PC-9 (cell line): ENCODE measurements around the gene GCNA. TPM values are rescaled to one million over a fixed set of nuclear protein-coding genes. Genes with fewer than 3 reads are reported as not detected.

Experiments
- BruUV-seq: library from RNA; stranded (reverse); fragments of 400-500 nt; replicated peaks from 2 replicates; lab custom pipeline; 2021; lab: Mats Ljungman, UMichigan
- CTCF ChIA-PET: fragments of 300-600 bp; sonication (Branson Sonifier 250); formaldehyde crosslinking; loops from one replicate; lab custom pipeline; 2022; ENCODE audit warnings: antibody characterized with exemption; lab: Charles Lee
- POLR2A ChIA-PET: fragments of 300-600 bp; sonication (Branson Sonifier 250); formaldehyde crosslinking; loops from one replicate; lab custom pipeline; 2022; ENCODE audit warnings: antibody characterized with exemption; ENCODE audit not compliant: unreplicated experiment; lab: Charles Lee
- DNase-seq, 2 experiments: peaks; one replicate each; pipeline versions ENCODE4 v3.0.0 to v3.0.0-alpha.2; 2015 to 2022; ENCODE audit warnings: mixed read lengths in 1 of 2
- H2AFZ ChIP-seq: fragments of 200-600 bp; sonication (generic); 2 replicates; pipeline ENCODE4 v1.8.1; 2017; ENCODE audit warnings: antibody characterized with exemption
- H3F3A ChIP-seq: fragments of 200-600 bp; sonication (generic); 2 replicates; pipeline ENCODE4 v1.8.1; 2017; ENCODE audit warnings: antibody characterized with exemption, mild to moderate bottlenecking, low read depth; ENCODE audit not compliant: insufficient read depth
- H3K27ac ChIP-seq: fragments of 200-600 bp; sonication (generic); 2 replicates; pipeline ENCODE4 v1.6.1; 2016; ENCODE audit warnings: mixed run types
- H3K27me3 ChIP-seq: fragments of 200-600 bp; sonication (generic); 2 replicates; pipeline ENCODE4 v1.6.1; 2016; ENCODE audit warnings: low read depth, mixed run types; ENCODE audit not compliant: insufficient read depth
- H3K36me3 ChIP-seq: fragments of 200-600 bp; sonication (generic); 2 replicates; pipeline ENCODE4 v1.6.1; 2016; ENCODE audit warnings: low read depth, mixed run types
- H3K4me1 ChIP-seq: fragments of 200-600 bp; sonication (generic); replicated peaks from 2 replicates; pipeline ENCODE4 v1.6.1; 2016; ENCODE audit warnings: mixed run types; ENCODE audit not compliant: insufficient read depth
- H3K4me2 ChIP-seq: fragments of 200-600 bp; sonication (generic); 2 replicates; pipeline ENCODE4 v1.6.1; 2017; ENCODE audit warnings: mixed run types
- H3K4me3 ChIP-seq: fragments of 200-600 bp; sonication (generic); 2 replicates; pipeline ENCODE4 v1.6.1; 2016; ENCODE audit warnings: mixed run types
- H3K79me2 ChIP-seq: fragments of 200-600 bp; sonication (generic); 2 replicates; pipeline ENCODE4 v1.6.1; 2017; ENCODE audit warnings: low read depth, mixed run types
- H3K9me2 ChIP-seq: fragments of 200-600 bp; sonication (generic); 2 replicates; pipeline ENCODE4 v1.8.1; 2017; ENCODE audit warnings: mild to moderate bottlenecking; ENCODE audit not compliant: insufficient read depth
- H3K9me3 ChIP-seq: fragments of 200-600 bp; sonication (generic); 2 replicates; pipeline ENCODE4 v1.8.1; 2016; ENCODE audit warnings: low read depth; ENCODE audit not compliant: insufficient read depth
- H4K20me1 ChIP-seq: fragments of 200-600 bp; sonication (generic); 2 replicates; pipeline ENCODE4 v1.8.1; 2017; ENCODE audit not compliant: insufficient read depth
- EZH2 ChIP-seq: fragments of 200-600 bp; sonication (generic); IDR thresholded peaks from 2 replicates; pipeline ENCODE4 v1.8.0; 2017; ENCODE audit warnings: antibody characterized with exemption, low read depth
- intact Hi-C: fragments of 100-400 bp; cut with micrococcal nuclease; formaldehyde crosslinking; loops from one replicate; pipeline ENCODE4 v1.10.0; 2022; ENCODE audit not compliant: unreplicated experiment
- total RNA-seq: library from RNA; stranded (reverse); gene quantifications from 2 replicates; pipeline ENCODE4 v1.2.3, GENCODE V29; 2021
- TF ChIP-seq, protein P1 (sequence below): fragments of 200-600 bp; sonication (generic); conservative IDR thresholded peaks from 2 replicates; pipeline ENCODE4 v1.6.1; 2017; ENCODE audit warnings: mixed run types, antibody characterized with exemption, mild to moderate bottlenecking, moderate library complexity

The GCNA gene
- total RNA-seq, 1 experiment from 2014 or later: 0.48 TPM

- H3K79me2 ChIP-seq: peaks cover 81% of the 10 kb centered on the region
- H3K4me3 ChIP-seq: no peak overlapping the region
- no peaks in the 10 kb centered on the region for H3K9me3 ChIP-seq
- H3F3A ChIP-seq: peaks cover 34% of the 10 kb centered on the region
- intact Hi-C loops: no loop called here
- no peaks in the 10 kb centered on the region for H3K27me3 ChIP-seq
- no peak overlapping the region for H2AFZ ChIP-seq
- CTCF ChIA-PET: no interaction called here
- H3K27ac ChIP-seq: no peak overlapping the region
- no peak for DNase-seq
- no peak for TF ChIP-seq EZH2
- TF ChIP-seq, protein P1, sequence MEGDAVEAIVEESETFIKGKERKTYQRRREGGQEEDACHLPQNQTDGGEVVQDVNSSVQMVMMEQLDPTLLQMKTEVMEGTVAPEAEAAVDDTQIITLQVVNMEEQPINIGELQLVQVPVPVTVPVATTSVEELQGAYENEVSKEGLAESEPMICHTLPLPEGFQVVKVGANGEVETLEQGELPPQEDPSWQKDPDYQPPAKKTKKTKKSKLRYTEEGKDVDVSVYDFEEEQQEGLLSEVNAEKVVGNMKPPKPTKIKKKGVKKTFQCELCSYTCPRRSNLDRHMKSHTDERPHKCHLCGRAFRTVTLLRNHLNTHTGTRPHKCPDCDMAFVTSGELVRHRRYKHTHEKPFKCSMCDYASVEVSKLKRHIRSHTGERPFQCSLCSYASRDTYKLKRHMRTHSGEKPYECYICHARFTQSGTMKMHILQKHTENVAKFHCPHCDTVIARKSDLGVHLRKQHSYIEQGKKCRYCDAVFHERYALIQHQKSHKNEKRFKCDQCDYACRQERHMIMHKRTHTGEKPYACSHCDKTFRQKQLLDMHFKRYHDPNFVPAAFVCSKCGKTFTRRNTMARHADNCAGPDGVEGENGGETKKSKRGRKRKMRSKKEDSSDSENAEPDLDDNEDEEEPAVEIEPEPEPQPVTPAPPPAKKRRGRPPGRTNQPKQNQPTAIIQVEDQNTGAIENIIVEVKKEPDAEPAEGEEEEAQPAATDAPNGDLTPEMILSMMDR: no peak
- peaks cover 60% of the 10 kb centered on the region for H3K36me3 ChIP-seq
- no TSS peak for BruUV-seq
- no peaks in the 10 kb centered on the region for H3K9me2 ChIP-seq
- peaks cover 85% of the 10 kb centered on the region for H4K20me1 ChIP-seq
- H3K4me1 ChIP-seq: peaks cover 26% of the 10 kb centered on the region
- no peak overlapping the region for H3K4me2 ChIP-seq
- POLR2A ChIA-PET: no interaction called here
Measured at GRCh38 chrX:71546879-71547278, 31.4 kb upstream of the GCNA start.

DNA sequence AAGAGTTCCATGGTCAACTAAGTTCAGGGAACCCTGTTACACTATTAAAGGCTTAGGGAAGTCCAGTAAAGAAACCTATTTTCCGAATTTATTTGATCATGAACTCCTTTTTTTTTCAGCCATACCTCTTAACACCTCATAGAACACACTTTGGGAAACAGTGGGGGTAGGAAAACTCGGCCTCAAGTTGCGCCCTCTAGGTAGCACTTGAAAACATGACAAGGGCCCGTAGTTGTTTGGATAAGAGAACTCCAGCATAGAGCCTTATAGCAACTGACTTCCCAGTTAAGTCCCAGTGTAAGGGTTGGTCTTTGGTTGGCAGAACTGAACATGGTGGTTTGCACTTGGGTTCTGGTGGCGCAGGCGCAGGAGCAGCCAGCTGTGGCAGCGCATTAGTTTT is 30.9 kb upstream of the GCNA start:
- Histone ChIP-seq H2AFZ (no peak overlapping the region), H3K9me2 (no peaks in the 10 kb centered on the region), H3K27ac (no peak overlapping the region), H3K4me1 (peaks cover 22% of the 10 kb centered on the region), H3F3A (peaks cover 30% of the 10 kb centered on the region), H3K9me3 (no peaks in the 10 kb centered on the region), H3K79me2 (peaks cover 76% of the 10 kb centered on the region), H3K27me3 (no peaks in the 10 kb centered on the region), H3K4me3 (no peak overlapping the region), H3K4me2 (no peak overlapping the region), H3K36me3 (peaks cover 55% of the 10 kb centered on the region), H4K20me1 (peaks cover 85% of the 10 kb centered on the region)
- intact Hi-C loops: no loop called here
- no TSS peak for BruUV-seq
- ChIA-PET POLR2A (no interaction called here), CTCF (no interaction called here)
- no peak for TF ChIP-seq EZH2
- TF ChIP-seq, protein P1: no peak
- no peak for DNase-seq

DNA sequence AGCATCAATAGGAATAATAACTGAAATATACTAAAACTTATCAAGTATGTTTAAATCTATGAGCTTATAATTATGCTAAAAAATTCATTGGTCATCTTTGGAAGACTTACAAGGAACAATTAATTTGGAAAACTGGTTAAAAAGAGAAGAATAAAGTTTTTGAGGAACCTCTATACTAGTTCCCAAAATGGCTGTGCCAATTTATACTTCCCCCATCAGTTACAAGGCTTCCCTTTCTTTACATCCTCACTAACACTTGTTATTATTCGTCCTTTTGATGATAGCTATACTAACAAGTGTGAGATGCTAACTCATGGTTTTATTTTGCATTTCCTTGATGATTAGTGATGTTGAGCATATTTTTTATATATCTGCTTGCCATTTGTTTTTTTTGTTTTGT is 28.3 kb upstream of the GCNA start:
- H3K4me2 ChIP-seq: no peak overlapping the region
- peaks cover 11% of the 10 kb centered on the region for H3F3A ChIP-seq
- no peak for DNase-seq
- TF ChIP-seq EZH2: no peak
- TF ChIP-seq, protein P1: no peak
- POLR2A ChIA-PET: no interaction called here
- H4K20me1 ChIP-seq: peaks cover 80% of the 10 kb centered on the region
- no peak overlapping the region for H3K4me3 ChIP-seq
- peaks cover 56% of the 10 kb centered on the region for H3K79me2 ChIP-seq
- CTCF ChIA-PET: no interaction called here
- H3K27me3 ChIP-seq: no peaks in the 10 kb centered on the region
- H3K4me1 ChIP-seq: no peaks in the 10 kb centered on the region
- intact Hi-C loops: no loop called here
- H3K36me3 ChIP-seq: peaks cover 42% of the 10 kb centered on the region
- BruUV-seq: no TSS peak
- no peak overlapping the region for H3K27ac ChIP-seq
- H3K9me2 ChIP-seq: no peaks in the 10 kb centered on the region
- no peaks in the 10 kb centered on the region for H3K9me3 ChIP-seq
- H2AFZ ChIP-seq: no peak overlapping the region
